Choroid plexus epithelial cell (primary cell): ENCODE results near the gene SCG5.

Experiments used
- DNase-seq: peaks from one replicate; pipeline ENCODE4 v3.0.0-alpha.2; 2010; ENCODE audit warnings: low read depth
- H3K4me3 ChIP-seq: 2 replicates; pipeline ENCODE4 v1.5.1; 2011; ENCODE audit warnings: low read depth, mild to moderate bottlenecking, control low read depth, low read length, moderate library complexity
- CTCF ChIP-seq: conservative IDR thresholded peaks from 2 replicates; pipeline ENCODE4 v1.5.1; 2011; ENCODE audit warnings: low read depth, mild to moderate bottlenecking, control low read depth, inconsistent platforms, low read length, moderate library complexity

The SCG5 gene

GRCh38 chr15:32706704-32707103, 65.2 kb downstream of the SCG5 start:
- DNase-seq: peak; percentile 67
- no peak overlapping the region for H3K4me3 ChIP-seq
- no peak for TF ChIP-seq CTCF

GRCh38 chr15:32707436-32707835, 65.9 kb downstream of the SCG5 start:
- DNase-seq: no peak

GRCh38 chr15:32709295-32710033, 68.0 kb downstream of the SCG5 start:
- no peak for DNase-seq
- TF ChIP-seq CTCF: no peak
- H3K4me3 ChIP-seq: no peak overlapping the region

More at GRCh38 chr15:32707436-32707835, 65.9 kb downstream of the SCG5 start:
- no peak for TF ChIP-seq CTCF
- no peak overlapping the region for H3K4me3 ChIP-seq

GRCh38 chr15:32715276-32715675, 73.8 kb downstream of the SCG5 start:
- DNase-seq: peak; percentile 31
- TF ChIP-seq CTCF: no peak
- no peak overlapping the region for H3K4me3 ChIP-seq

- no peak for TF ChIP-seq CTCF
- no peak for DNase-seq
- peak overlapping the region; percentile 72 for H3K4me3 ChIP-seq
These were observed 74.9 kb downstream of the SCG5 start for GRCh38 chr15:32716216-32716914.

- H3K4me3 ChIP-seq: peak overlapping the region; percentile 72
- no peak for TF ChIP-seq CTCF
- peak; percentile 27 for DNase-seq
These were observed 75.5 kb downstream of the SCG5 start for GRCh38 chr15:32716915-32717425.
